Caco-2 (cell line): Measurements from ENCODE around the gene SIK3. TPM values are rescaled to one million over a fixed set of nuclear protein-coding genes. Genes with fewer than 3 reads are reported as not detected.

Experiments used
- BruUV-seq: library from RNA; stranded (reverse); fragments of 400-500 nt; replicated peaks from 2 replicates; lab custom pipeline; 2021; lab: Mats Ljungman, UMichigan
- CTCF ChIA-PET: fragments of 300-600 bp; sonication (Branson Sonifier 250); formaldehyde crosslinking; loops from one replicate; lab custom pipeline; 2022; ENCODE audit warnings: antibody characterized with exemption; lab: Charles Lee
- POLR2A ChIA-PET: fragments of 300-600 bp; sonication (Branson Sonifier 250); formaldehyde crosslinking; loops from one replicate; lab custom pipeline; 2022; ENCODE audit warnings: antibody characterized with exemption; lab: Charles Lee
- DNase-seq, 2 experiments: peaks; one replicate each; pipeline versions ENCODE4 v3.0.0 to v3.0.0-alpha.2; 2020 to 2022
- H3K27me3 ChIP-seq: replicated peaks from 2 replicates; pipeline ENCODE4 v1.6.0; 2011; ENCODE audit warnings: low read length; ENCODE audit not compliant: control insufficient read depth, insufficient read depth
- H3K36me3 ChIP-seq: 2 replicates; pipeline ENCODE4 v1.5.1; 2011; ENCODE audit warnings: low read length; ENCODE audit not compliant: control insufficient read depth, insufficient read depth
- H3K4me1 ChIP-seq: fragments of 250-450 bp; sonication (Bioruptor Pico); 2 replicates; pipeline ENCODE4 v1.5.1; 2020; ENCODE audit warnings: mild to moderate bottlenecking
- H3K4me3 ChIP-seq: 2 replicates; pipeline ENCODE4 v1.5.1; 2011; ENCODE audit warnings: low read depth, mild to moderate bottlenecking, control low read depth, low read length
- H3K9me3 ChIP-seq: fragments of 250-450 bp; sonication (Bioruptor Pico); 2 replicates; pipeline ENCODE4 v1.5.1; 2020; ENCODE audit warnings: mild to moderate bottlenecking, moderate library complexity
- H3K27ac Mint-ChIP-seq: one replicate; pipeline ENCODE4 v1.8.0; 2022; ENCODE audit warnings: mixed read lengths; ENCODE audit not compliant: unreplicated experiment
- H3K27me3 Mint-ChIP-seq: one replicate; pipeline ENCODE4 v1.8.0; 2022; ENCODE audit warnings: mixed read lengths; ENCODE audit not compliant: insufficient read depth, unreplicated experiment
- H3K36me3 Mint-ChIP-seq: one replicate; pipeline ENCODE4 v1.8.0; 2022; ENCODE audit warnings: mild to moderate bottlenecking, mixed read lengths; ENCODE audit not compliant: insufficient read depth, unreplicated experiment
- H3K4me1 Mint-ChIP-seq: one replicate; pipeline ENCODE4 v1.8.0; 2022; ENCODE audit warnings: low read depth, mixed read lengths; ENCODE audit not compliant: unreplicated experiment
- H3K4me3 Mint-ChIP-seq: one replicate; pipeline ENCODE4 v1.8.0; 2022; ENCODE audit warnings: mild to moderate bottlenecking, moderate library complexity, mixed read lengths; ENCODE audit not compliant: unreplicated experiment
- H3K9me3 Mint-ChIP-seq: one replicate; pipeline ENCODE4 v1.8.0; 2022; ENCODE audit warnings: mixed read lengths; ENCODE audit not compliant: unreplicated experiment
- CTCF ChIP-seq, 2 experiments: fragments of 200-600 bp in 1 of 2; IDR thresholded peaks; 1 replicate in 1 of 2; 2 replicates in 1 of 2; pipeline versions ENCODE4 v1.5.1 to v1.8.0; 2011 to 2022; ENCODE audit warnings: antibody characterized with exemption in 1 of 2, control low read depth in 1 of 2, inconsistent platforms in 1 of 2, low read depth in 1 of 2, low read length in 1 of 2, mild to moderate bottlenecking in 1 of 2, moderate library complexity in 1 of 2; ENCODE audit not compliant: insufficient read depth in 1 of 2, severe bottlenecking in 1 of 2, unreplicated experiment in 1 of 2
- intact Hi-C: fragments of 100-400 bp; cut with micrococcal nuclease; formaldehyde crosslinking; loops from one replicate; pipeline ENCODE4 v1.10.0; 2022; ENCODE audit not compliant: unreplicated experiment
- total RNA-seq: library from RNA; stranded (reverse); gene quantifications from 2 replicates; pipeline ENCODE4 v1.2.3, GENCODE V29; 2022

The SIK3 gene
- total RNA-seq, 1 experiment from 2014 or later: 65.7 TPM

- H3K4me3 ChIP-seq: no peak overlapping the region
- peak overlapping the region; percentile 50 for H3K4me3 Mint-ChIP-seq
- TF ChIP-seq CTCF (IDR thresholded peaks at IDR 0.05; ENCODE audit: insufficient read depth in 1 of 2, low read depth in 1 of 2, low read length in 1 of 2, severe bottlenecking in 1 of 2, unreplicated experiment in 1 of 2): no peak
Measured at GRCh38 chr11:117090111-117090706, 8.0 kb downstream of the SIK3 start.

GRCh38 chr11:117089685-117090084 lies 8.5 kb downstream of the SIK3 start:
- DNase-seq: peak in 1 of 2 experiments; percentile 48
- Histone ChIP-seq H3K4me3 (no peak overlapping the region), H3K36me3 (0 out of 2 replicates have a peak, but pooled peaks cover 2% of the 10 kb centered on the region), H3K4me1 (peaks cover 84% of the 10 kb centered on the region), H3K27me3 (no peaks in the 10 kb centered on the region), H3K9me3 (no peaks in the 10 kb centered on the region)
- H3K4me3 Mint-ChIP-seq: peak overlapping the region; percentile 50
- ChIA-PET CTCF (interaction anchor here (1.4 to 1.6 kb wide), 2 partner anchors 12 to 210 kb away, joined by 3 read pairs; no protein-coding TSS in a partner anchor), POLR2A (interaction anchor here (0.7 to 0.8 kb wide), 2 partner anchors 13 to 181 kb away, joined by 3 read pairs; no protein-coding TSS in a partner anchor)
- peaks cover 28% of the 10 kb centered on the region for H3K36me3 Mint-ChIP-seq
- TF ChIP-seq CTCF (IDR thresholded peaks at IDR 0.05; ENCODE audit: insufficient read depth in 1 of 2, low read depth in 1 of 2, low read length in 1 of 2, severe bottlenecking in 1 of 2, unreplicated experiment in 1 of 2): no peak
- H3K27me3 Mint-ChIP-seq: no peaks in the 10 kb centered on the region
- H3K27ac Mint-ChIP-seq: peak overlapping the region; percentile 75
- intact Hi-C loops: no loop called here
- peaks cover 11% of the 10 kb centered on the region for H3K9me3 Mint-ChIP-seq
- BruUV-seq: no TSS peak
- H3K4me1 Mint-ChIP-seq: peaks cover 57% of the 10 kb centered on the region

More at GRCh38 chr11:117090111-117090706, 8.0 kb downstream of the SIK3 start:
- Mint-ChIP-seq H3K9me3 (peaks cover 11% of the 10 kb centered on the region), H3K4me1 (peaks cover 57% of the 10 kb centered on the region), H3K27ac (peak overlapping the region; percentile 75), H3K27me3 (no peaks in the 10 kb centered on the region), H3K36me3 (peaks cover 28% of the 10 kb centered on the region)
- intact Hi-C loops: no loop called here
- BruUV-seq: no TSS peak
- CTCF ChIA-PET: interaction anchor here (1.4 kb wide), 1 partner anchor 13 kb away, joined by 3 read pairs; no protein-coding TSS in a partner anchor
- DNase-seq: no peak
- Histone ChIP-seq H3K27me3 (no peaks in the 10 kb centered on the region), H3K9me3 (no peaks in the 10 kb centered on the region), H3K36me3 (0 out of 2 replicates have a peak, but pooled peaks cover 3% of the 10 kb centered on the region), H3K4me1 (peaks cover 84% of the 10 kb centered on the region)
- POLR2A ChIA-PET: interaction anchor here (0.7 kb wide), 1 partner anchor 181 kb away, joined by 3 read pairs; no protein-coding TSS in a partner anchor

- Mint-ChIP-seq H3K27me3 (no peaks in the 10 kb centered on the region), H3K9me3 (peaks cover 8% of the 10 kb centered on the region), H3K27ac (peak overlapping the region; percentile 12), H3K4me1 (peaks cover 54% of the 10 kb centered on the region), H3K4me3 (peak overlapping the region; percentile 4), H3K36me3 (peaks cover 32% of the 10 kb centered on the region)
- ChIA-PET POLR2A (interaction anchor here (0.6 kb wide), 1 partner anchor 196 kb away, joined by 7 read pairs; no protein-coding TSS in a partner anchor), CTCF (no interaction called here)
- DNase-seq: peak; percentile 43 to 74
- no peaks in the 10 kb centered on the region for H3K9me3 ChIP-seq
- no peak for TF ChIP-seq CTCF (IDR thresholded peaks at IDR 0.05; ENCODE audit: insufficient read depth in 1 of 2, low read depth in 1 of 2, low read length in 1 of 2, severe bottlenecking in 1 of 2, unreplicated experiment in 1 of 2)
- H3K4me3 ChIP-seq: no peak overlapping the region
- no TSS peak for BruUV-seq
- H3K27me3 ChIP-seq: no peaks in the 10 kb centered on the region
- peaks cover 79% of the 10 kb centered on the region for H3K4me1 ChIP-seq
- 0 out of 2 replicates have a peak, but pooled peaks cover 1% of the 10 kb centered on the region for H3K36me3 ChIP-seq
- intact Hi-C loops: loop anchor here (1.0 to 2.0 kb wide), 3 partner anchors 8 to 15 kb away; no protein-coding TSS in a partner anchor
Measured at GRCh38 chr11:117087446-117087845, 10.8 kb downstream of the SIK3 start.
